GM18861 (cell line): ENCODE results near the gene USP54.
A peak's percentile ranks its signal among the peaks of the same experiment; 100 is the strongest.
"Not testable (repeated sequence)": the region's sequence is repeated elsewhere in the genome, so short reads cannot be mapped to it uniquely, and the experiment has no call there.

Experiments
- ATAC-seq: cut with Tn5 transposase; IDR thresholded peaks from one replicate; pipeline ENCODE4 v1.9.1; 2021; ENCODE audit not compliant: unreplicated experiment

Gene USP54

GRCh38 chr10:73590881-73591799 is at the start of gene USP54:
Gene USP54 (minus strand): TSS chr10:73591342. CDS start chr10:73575658, 15,684 bp downstream.
- no peak for ATAC-seq

- no peak for ATAC-seq
These were observed 48.1 kb upstream of the USP54 start for GRCh38 chr10:73639286-73639685.

GRCh38 chr10:73635781-73636180 is 44.6 kb upstream of the USP54 start:
- ATAC-seq = no peak

GRCh38 chr10:73634421-73634820 is 43.3 kb upstream of the USP54 start:
- no peak for ATAC-seq

- ATAC-seq = no peak
These were observed 38.0 kb upstream of the USP54 start for GRCh38 chr10:73629165-73629564.

- ATAC-seq = no peak
These were observed 37.3 kb upstream of the USP54 start for GRCh38 chr10:73628405-73628804.

GRCh38 chr10:73627300-73627699 is 36.2 kb upstream of the USP54 start:
- no peak for ATAC-seq

GRCh38 chr10:73625884-73626752 is 35.0 kb upstream of the USP54 start:
- ATAC-seq = peak; percentile 96

- no peak for ATAC-seq
These were observed 34.1 kb upstream of the USP54 start for GRCh38 chr10:73625004-73625883.

GRCh38 chr10:73623056-73623455 is 31.9 kb upstream of the USP54 start:
- no peak for ATAC-seq

- ATAC-seq = not testable (repeated sequence)
These were observed 29.8 kb upstream of the USP54 start for GRCh38 chr10:73620974-73621373.

- not testable (repeated sequence) for ATAC-seq
These were observed 26.0 kb upstream of the USP54 start for GRCh38 chr10:73617143-73617542.

- ATAC-seq = no peak
These were observed 23.6 kb upstream of the USP54 start for GRCh38 chr10:73614720-73615119.

GRCh38 chr10:73609116-73609515 is 18.0 kb upstream of the USP54 start:
- no peak for ATAC-seq

GRCh38 chr10:73601486-73601921 is 10.4 kb upstream of the USP54 start:
- no peak for ATAC-seq

GRCh38 chr10:73597346-73597745 is 6.2 kb upstream of the USP54 start:
- ATAC-seq = no peak

- ATAC-seq = no peak
These were observed 2.7 kb upstream of the USP54 start for GRCh38 chr10:73593812-73594211.

- ATAC-seq = no peak
These were observed 2.0 kb upstream of the USP54 start for GRCh38 chr10:73593110-73593509.

GRCh38 chr10:73591935-73592699 is 975 bp upstream of the USP54 start:
- no peak for ATAC-seq

GRCh38 chr10:73589563-73590126 is 1.5 kb downstream of the USP54 start:
- ATAC-seq = no peak
